Measurements from ENCODE around the gene KANSL1L. TPM values are rescaled to one million over a fixed set of nuclear protein-coding genes. Genes with fewer than 3 reads are reported as not detected.

The KANSL1L gene
- total RNA-seq, 1 donor from 2014 or later: 18.3 TPM

GRCh38 chr2:210147614-210148013, 23.6 kb downstream of the KANSL1L start:
- no peak for DNase-seq (ENCODE audit: low read depth, low spot score)
- TF ChIP-seq CTCF (conservative IDR thresholded peaks at IDR 0.05): no peak
- Mint-ChIP-seq H3K9me3 (peaks cover 20% of the 10 kb centered on the region), H3K4me3 (no peak overlapping the region), H3K27ac (ENCODE audit: unreplicated experiment) (no peak overlapping the region), H3K27me3 (ENCODE audit: low read depth) (no peaks in the 10 kb centered on the region), H3K4me1 (no peaks in the 10 kb centered on the region), H3K36me3 (ENCODE audit: low read depth) (peaks cover 51% of the 10 kb centered on the region)

GRCh38 chr2:210132239-210132638, 39.0 kb downstream of the KANSL1L start:
- H3K4me1 Mint-ChIP-seq: peaks cover 4% of the 10 kb centered on the region
- DNase-seq (ENCODE audit: low read depth, low spot score): no peak
- peaks cover 12% of the 10 kb centered on the region for H3K36me3 Mint-ChIP-seq (ENCODE audit: low read depth)
- H3K9me3 Mint-ChIP-seq: peaks cover 2% of the 10 kb centered on the region
- no peak for TF ChIP-seq CTCF (conservative IDR thresholded peaks at IDR 0.05)
- H3K27ac Mint-ChIP-seq (ENCODE audit: unreplicated experiment): no peak overlapping the region
- no peaks in the 10 kb centered on the region for H3K27me3 Mint-ChIP-seq (ENCODE audit: low read depth)
- H3K4me3 Mint-ChIP-seq: no peak overlapping the region

- TF ChIP-seq CTCF (conservative IDR thresholded peaks at IDR 0.05): no peak
- H3K4me3 Mint-ChIP-seq: no peak overlapping the region
- H3K27ac Mint-ChIP-seq (ENCODE audit: unreplicated experiment): peak overlapping the region; percentile 7
- no peak for DNase-seq (ENCODE audit: low read depth, low spot score)
- H3K9me3 Mint-ChIP-seq: peaks cover 5% of the 10 kb centered on the region
- peaks cover 36% of the 10 kb centered on the region for H3K36me3 Mint-ChIP-seq (ENCODE audit: low read depth)
- no peaks in the 10 kb centered on the region for H3K27me3 Mint-ChIP-seq (ENCODE audit: low read depth)
- H3K4me1 Mint-ChIP-seq: peaks cover 4% of the 10 kb centered on the region
Observed at GRCh38 chr2:210128961-210129360, 42.2 kb downstream of the KANSL1L start.

DNA sequence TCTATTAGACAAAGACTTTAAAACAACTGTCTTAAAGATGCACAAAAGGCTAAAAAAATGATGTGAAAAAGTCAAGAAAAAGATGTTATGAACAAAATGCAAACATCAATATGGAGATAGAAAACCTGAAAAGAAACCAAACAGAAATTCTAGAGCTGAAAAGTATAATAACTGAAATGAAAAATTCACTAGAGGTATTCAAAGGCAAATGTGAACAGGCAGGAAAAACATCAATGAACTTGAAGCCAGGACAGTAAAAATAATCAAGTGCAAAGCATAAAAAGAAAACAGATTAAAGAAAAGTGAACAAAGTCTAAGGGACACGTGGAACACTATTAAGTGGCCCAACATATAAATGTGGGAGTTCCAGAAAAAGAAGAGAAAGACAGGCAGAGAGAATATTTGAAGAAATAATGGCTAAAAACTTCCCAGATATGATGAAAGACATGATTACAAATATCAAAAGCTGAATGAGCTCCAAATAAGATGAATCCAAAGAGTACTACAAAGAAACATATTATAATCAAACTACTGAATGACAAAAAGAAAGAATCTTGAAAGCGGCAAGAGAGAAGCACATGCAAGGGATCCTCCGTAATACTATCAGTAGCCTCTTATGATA, 57.5 kb downstream of the KANSL1L start:
- no peak overlapping the region for H3K27ac Mint-ChIP-seq (ENCODE audit: unreplicated experiment)
- H3K4me3 Mint-ChIP-seq: no peak overlapping the region
- H3K9me3 Mint-ChIP-seq: peaks cover 24% of the 10 kb centered on the region
- H3K4me1 Mint-ChIP-seq: no peaks in the 10 kb centered on the region
- H3K36me3 Mint-ChIP-seq (ENCODE audit: low read depth): peaks cover 49% of the 10 kb centered on the region
- TF ChIP-seq CTCF (conservative IDR thresholded peaks at IDR 0.05): no peak
- no peak for DNase-seq (ENCODE audit: low read depth, low spot score)
- no peaks in the 10 kb centered on the region for H3K27me3 Mint-ChIP-seq (ENCODE audit: low read depth)

- no peaks in the 10 kb centered on the region for H3K27me3 Mint-ChIP-seq (ENCODE audit: low read depth)
- no peak for DNase-seq (ENCODE audit: low read depth, low spot score)
- no peaks in the 10 kb centered on the region for H3K4me1 Mint-ChIP-seq
- H3K27ac Mint-ChIP-seq (ENCODE audit: unreplicated experiment): no peak overlapping the region
- H3K4me3 Mint-ChIP-seq: no peak overlapping the region
- peaks cover 49% of the 10 kb centered on the region for H3K36me3 Mint-ChIP-seq (ENCODE audit: low read depth)
- H3K9me3 Mint-ChIP-seq: peaks cover 24% of the 10 kb centered on the region
- TF ChIP-seq CTCF (conservative IDR thresholded peaks at IDR 0.05): no peak
Observed at GRCh38 chr2:210112871-210113270, 58.3 kb downstream of the KANSL1L start.

All from neural crest cell (in vitro differentiated cells).